ENCODE measurements around the gene TXNDC5. TPM values are rescaled to one million over a fixed set of nuclear protein-coding genes. Genes with fewer than 3 reads are reported as not detected.

Gene TXNDC5
- total and polyA plus RNA-seq, 9 of the 15 experiments (the other 6 are each of a cell fraction or from before 2014, with no cell fraction given), result 33.9 to 156 (median 137) TPM

- no peak for TF ChIP-seq REST (IDR thresholded peaks at IDR 0.05; ENCODE audit: borderline replicate concordance)
- no peak for TF ChIP-seq REST (CRISPR knock-in tag; IDR thresholded peaks at IDR 0.05; ENCODE audit: low read depth)
- TF ChIP-seq, protein P1, sequence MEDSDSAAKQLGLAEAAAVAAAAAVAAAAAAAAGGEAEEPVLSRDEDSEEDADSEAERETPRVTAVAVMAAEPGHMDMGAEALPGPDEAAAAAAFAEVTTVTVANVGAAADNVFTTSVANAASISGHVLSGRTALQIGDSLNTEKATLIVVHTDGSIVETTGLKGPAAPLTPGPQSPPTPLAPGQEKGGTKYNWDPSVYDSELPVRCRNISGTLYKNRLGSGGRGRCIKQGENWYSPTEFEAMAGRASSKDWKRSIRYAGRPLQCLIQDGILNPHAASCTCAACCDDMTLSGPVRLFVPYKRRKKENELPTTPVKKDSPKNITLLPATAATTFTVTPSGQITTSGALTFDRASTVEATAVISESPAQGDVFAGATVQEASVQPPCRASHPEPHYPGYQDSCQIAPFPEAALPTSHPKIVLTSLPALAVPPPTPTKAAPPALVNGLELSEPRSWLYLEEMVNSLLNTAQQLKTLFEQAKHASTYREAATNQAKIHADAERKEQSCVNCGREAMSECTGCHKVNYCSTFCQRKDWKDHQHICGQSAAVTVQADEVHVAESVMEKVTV (CRISPR knock-in tag; IDR thresholded peaks at IDR 0.05), result no peak
- TF ChIP-seq, protein P2, sequence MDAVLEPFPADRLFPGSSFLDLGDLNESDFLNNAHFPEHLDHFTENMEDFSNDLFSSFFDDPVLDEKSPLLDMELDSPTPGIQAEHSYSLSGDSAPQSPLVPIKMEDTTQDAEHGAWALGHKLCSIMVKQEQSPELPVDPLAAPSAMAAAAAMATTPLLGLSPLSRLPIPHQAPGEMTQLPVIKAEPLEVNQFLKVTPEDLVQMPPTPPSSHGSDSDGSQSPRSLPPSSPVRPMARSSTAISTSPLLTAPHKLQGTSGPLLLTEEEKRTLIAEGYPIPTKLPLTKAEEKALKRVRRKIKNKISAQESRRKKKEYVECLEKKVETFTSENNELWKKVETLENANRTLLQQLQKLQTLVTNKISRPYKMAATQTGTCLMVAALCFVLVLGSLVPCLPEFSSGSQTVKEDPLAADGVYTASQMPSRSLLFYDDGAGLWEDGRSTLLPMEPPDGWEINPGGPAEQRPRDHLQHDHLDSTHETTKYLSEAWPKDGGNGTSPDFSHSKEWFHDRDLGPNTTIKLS (IDR thresholded peaks at IDR 0.05; ENCODE audit: borderline replicate concordance, low read depth), result 0 out of 2 replicates have a peak, but pooled peaks have one; percentile 39
- TF ChIP-seq TCF3 (CRISPR knock-in tag; IDR thresholded peaks at IDR 0.05), result no peak
- peak; percentile 51; the same call in 1 of the 2 replicates for TF ChIP-seq KAT7 (CRISPR knock-in tag; IDR thresholded peaks at IDR 0.05; ENCODE audit: borderline replicate concordance)
- no peak for TF ChIP-seq PATZ1 (CRISPR knock-in tag; IDR thresholded peaks at IDR 0.05; ENCODE audit: borderline replicate concordance)
- no peak for TF ChIP-seq PRPF4 (IDR thresholded peaks at IDR 0.05; ENCODE audit: insufficient read depth, low read depth, low read length, poor library complexity, severe bottlenecking)
- TF ChIP-seq MXI1 (IDR thresholded peaks at IDR 0.05; ENCODE audit: low read depth, low read length), result no peak
- no peak for TF ChIP-seq THRAP3 (IDR thresholded peaks at IDR 0.05; ENCODE audit: borderline replicate concordance)
Measured at GRCh38 chr6:7899889-7900213, 10.7 kb downstream of the TXNDC5 start (continued).
